HG03196 (cell line): ENCODE results near the gene CARMIL3.
"Not testable (repeated sequence)": the region's sequence is repeated elsewhere in the genome, so short reads cannot be mapped to it uniquely, and the experiment has no call there.

Source experiments
- ATAC-seq: cut with Tn5 transposase; IDR thresholded peaks from one replicate; pipeline ENCODE4 v1.9.1; 2021; ENCODE audit not compliant: unreplicated experiment

CARMIL3 gene, protein sequence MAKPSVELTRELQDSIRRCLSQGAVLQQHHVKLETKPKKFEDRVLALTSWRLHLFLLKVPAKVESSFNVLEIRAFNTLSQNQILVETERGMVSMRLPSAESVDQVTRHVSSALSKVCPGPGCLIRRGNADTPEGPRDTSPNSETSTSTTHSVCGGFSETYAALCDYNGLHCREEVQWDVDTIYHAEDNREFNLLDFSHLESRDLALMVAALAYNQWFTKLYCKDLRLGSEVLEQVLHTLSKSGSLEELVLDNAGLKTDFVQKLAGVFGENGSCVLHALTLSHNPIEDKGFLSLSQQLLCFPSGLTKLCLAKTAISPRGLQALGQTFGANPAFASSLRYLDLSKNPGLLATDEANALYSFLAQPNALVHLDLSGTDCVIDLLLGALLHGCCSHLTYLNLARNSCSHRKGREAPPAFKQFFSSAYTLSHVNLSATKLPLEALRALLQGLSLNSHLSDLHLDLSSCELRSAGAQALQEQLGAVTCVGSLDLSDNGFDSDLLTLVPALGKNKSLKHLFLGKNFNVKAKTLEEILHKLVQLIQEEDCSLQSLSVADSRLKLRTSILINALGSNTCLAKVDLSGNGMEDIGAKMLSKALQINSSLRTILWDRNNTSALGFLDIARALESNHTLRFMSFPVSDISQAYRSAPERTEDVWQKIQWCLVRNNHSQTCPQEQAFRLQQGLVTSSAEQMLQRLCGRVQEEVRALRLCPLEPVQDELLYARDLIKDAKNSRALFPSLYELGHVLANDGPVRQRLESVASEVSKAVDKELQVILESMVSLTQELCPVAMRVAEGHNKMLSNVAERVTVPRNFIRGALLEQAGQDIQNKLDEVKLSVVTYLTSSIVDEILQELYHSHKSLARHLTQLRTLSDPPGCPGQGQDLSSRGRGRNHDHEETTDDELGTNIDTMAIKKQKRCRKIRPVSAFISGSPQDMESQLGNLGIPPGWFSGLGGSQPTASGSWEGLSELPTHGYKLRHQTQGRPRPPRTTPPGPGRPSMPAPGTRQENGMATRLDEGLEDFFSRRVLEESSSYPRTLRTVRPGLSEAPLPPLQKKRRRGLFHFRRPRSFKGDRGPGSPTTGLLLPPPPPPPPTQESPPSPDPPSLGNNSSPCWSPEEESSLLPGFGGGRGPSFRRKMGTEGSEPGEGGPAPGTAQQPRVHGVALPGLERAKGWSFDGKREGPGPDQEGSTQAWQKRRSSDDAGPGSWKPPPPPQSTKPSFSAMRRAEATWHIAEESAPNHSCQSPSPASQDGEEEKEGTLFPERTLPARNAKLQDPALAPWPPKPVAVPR (N-terminal part only)

GRCh38 chr14:24051789-24052655 lies at the start of gene CARMIL3:
CARMIL3 (plus strand) TSS chr14:24052009; CDS start chr14:24052154, 145 bp downstream.
- ATAC-seq = peak; percentile 58

DNA sequence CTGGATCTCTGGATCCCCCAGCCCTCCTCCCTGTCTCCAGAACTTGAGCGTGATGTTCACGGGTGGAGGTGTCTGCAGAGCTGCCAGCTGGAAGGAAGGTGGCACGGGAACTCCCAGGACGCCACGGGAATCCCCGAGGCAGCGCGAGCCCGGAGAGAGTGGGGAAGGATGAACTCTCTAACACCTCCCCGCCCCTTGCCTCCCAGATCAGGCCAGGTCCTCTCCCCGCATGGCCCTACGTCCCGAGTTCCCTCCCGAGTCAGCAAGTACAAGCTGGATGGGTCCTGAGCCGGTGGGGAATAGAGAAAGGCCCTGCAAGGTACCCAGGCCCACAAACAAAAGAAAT lies 45.4 kb upstream of the CARMIL3 start:
- ATAC-seq = peak; percentile 26

- peak; percentile 59 for ATAC-seq
Measured at GRCh38 chr14:24006817-24007652, 44.8 kb upstream of the CARMIL3 start.

- ATAC-seq = no peak
Measured at GRCh38 chr14:24011051-24011450, 40.8 kb upstream of the CARMIL3 start.

- not testable (repeated sequence) for ATAC-seq
Measured at GRCh38 chr14:24012726-24013273, 39.0 kb upstream of the CARMIL3 start.

DNA sequence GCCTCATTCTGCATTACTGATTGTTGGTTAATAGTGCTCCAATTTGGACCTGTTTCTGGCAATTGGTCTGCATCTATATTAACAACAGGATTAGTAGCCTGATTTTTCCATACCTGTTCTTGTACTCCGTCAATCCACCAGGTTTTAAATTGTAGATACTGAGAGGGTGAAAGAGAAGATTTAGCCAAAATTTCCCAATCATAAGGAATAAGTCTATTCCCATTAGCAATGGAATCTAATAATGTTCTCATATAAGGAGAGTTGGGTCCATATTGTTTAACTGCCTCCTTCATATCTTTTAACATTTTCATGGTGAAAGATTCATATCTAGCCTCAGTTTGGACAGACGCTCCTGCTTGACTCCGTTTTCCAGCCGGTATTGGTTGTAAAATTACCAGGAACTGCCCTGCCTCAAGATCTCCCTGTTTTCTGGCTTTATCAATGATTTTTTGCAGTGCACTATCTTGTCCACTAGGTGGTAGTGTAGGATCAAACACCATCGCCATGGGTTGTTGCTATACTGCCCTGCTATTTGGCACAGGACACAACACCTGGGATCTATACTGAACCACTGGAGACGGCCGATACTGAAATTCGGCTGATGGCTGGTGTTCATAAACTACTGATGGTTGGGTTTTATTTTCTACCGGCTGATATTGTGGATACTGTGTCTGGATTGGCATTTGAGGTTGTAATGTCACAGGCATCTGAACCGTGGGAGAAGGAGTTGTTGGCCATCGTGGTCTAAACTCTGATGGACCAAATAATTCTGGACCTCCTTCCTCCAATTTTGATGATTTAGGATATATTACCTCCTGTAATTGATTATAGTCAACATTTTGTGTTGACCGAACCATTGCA lies 37.9 kb upstream of the CARMIL3 start:
- peak; percentile 49 for ATAC-seq

GRCh38 chr14:24015745-24016144 lies 36.1 kb upstream of the CARMIL3 start:
- ATAC-seq = not testable (repeated sequence)

DNA sequence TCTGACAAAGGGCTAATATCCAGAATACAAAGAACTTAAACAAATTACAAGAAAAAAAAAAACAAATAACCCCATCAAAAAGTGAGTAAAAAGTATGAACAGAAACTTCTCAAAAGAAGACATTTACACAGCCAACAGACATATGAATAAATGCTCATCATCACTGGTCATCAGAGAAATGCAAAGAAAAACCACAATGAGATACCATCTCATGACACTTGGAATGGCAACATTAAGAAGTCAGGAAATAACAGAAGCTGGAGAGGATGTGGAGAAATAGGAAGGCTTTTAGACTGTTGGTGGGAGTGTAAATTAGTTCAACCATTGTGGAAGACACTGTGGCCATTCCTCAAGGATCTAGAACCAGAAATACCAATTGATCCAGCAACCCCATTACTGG lies 32.8 kb upstream of the CARMIL3 start:
- ATAC-seq = not testable (repeated sequence)

DNA sequence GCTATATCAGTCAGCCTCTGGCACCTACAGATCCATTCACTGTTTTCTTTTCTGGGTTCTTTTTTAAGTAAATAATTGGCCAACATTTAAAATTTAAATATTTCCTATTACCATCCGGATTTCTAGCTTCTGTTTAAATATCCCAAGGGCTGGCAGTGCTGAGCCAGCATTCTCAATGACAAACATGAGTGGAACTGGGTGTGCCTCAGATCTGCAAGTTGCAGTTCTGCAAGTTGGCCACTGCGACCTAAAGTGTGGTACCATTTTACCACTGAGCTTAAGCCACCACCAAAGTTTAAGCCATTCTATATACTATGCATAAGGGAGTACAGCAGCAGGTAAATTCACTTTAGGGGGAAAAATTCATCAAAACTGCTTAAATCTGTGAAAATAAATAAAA lies 31.9 kb upstream of the CARMIL3 start:
- ATAC-seq = not testable (repeated sequence)

DNA sequence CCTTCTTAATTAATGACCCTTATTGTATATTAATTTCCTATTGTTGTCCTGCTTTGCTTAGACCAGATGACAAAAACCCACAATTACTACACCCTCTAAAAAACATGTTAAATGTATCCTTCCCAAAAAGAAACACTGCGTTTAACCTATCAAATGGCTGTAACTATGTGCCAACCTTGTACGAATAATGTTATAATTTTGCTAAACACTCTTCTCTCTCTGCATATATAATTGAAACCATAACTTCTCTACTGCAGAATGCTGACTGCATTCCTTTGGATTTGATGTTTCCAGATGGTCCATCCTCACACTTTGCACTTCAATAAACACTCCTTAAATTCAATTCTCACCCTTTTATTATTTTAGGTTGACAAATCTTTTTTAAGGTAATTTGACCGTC lies 31.3 kb upstream of the CARMIL3 start:
- ATAC-seq = not testable (repeated sequence)

DNA sequence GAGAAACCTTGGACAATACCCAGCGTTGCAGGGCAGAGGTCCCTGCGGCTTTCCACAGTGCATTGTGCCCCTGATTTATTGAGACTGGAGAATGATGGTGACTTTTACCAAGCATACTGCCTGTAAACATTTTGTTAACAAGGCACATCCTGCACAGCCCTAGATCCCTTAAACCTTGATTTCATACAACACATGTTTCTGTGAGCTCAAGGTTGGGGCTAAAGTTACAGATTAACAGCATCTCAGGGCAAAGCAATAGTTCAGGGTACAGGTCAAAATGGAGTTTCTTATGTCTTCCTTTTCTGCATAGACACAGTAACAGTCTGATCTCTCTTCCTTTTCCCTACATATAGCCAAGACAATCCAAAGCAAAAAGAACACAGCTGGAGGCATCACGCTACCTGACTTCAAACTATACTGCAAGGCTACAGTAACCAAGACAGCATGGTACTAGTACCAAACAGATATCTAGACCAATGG lies 26.8 kb upstream of the CARMIL3 start:
- not testable (repeated sequence) for ATAC-seq

- not testable (repeated sequence) for ATAC-seq
Measured at GRCh38 chr14:24029687-24030086, 22.1 kb upstream of the CARMIL3 start.

GRCh38 chr14:24031331-24031730 lies 20.5 kb upstream of the CARMIL3 start:
- not testable (repeated sequence) for ATAC-seq

DNA sequence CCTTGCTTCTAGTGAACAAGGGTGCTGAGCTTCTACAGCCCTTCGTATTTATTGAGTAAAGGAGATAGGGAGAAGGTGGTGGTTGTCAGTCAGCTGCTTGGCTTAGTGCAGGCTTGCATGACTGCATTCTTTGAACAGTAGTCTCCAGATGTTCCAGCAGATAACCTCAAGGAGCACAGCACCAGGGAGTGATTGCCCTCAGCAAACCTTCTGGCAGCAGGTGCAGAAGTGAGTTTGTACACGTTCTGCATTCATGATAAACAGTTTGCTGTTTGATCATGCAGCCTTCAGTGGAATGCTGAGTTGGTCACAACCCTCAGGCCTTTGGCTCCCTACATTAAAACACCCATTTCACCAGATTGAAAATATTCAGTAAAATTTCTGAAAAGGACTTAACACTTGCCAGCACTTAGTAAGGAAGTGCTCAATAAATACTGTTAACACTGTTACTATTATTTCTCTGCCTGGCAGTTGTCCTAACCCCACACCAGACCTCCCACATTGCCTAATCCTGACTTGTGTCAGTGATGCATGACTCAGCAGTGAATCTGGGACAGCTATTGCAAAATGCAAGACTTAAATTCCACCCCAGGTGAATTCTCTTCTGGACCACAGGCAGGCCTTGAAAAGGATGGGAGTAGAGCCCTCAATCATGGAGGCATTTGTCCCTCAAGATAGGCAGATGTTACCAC lies 18.9 kb upstream of the CARMIL3 start:
- no peak for ATAC-seq

- ATAC-seq = peak; percentile 2
Measured at GRCh38 chr14:24035769-24036168, 16.0 kb upstream of the CARMIL3 start.

DNA sequence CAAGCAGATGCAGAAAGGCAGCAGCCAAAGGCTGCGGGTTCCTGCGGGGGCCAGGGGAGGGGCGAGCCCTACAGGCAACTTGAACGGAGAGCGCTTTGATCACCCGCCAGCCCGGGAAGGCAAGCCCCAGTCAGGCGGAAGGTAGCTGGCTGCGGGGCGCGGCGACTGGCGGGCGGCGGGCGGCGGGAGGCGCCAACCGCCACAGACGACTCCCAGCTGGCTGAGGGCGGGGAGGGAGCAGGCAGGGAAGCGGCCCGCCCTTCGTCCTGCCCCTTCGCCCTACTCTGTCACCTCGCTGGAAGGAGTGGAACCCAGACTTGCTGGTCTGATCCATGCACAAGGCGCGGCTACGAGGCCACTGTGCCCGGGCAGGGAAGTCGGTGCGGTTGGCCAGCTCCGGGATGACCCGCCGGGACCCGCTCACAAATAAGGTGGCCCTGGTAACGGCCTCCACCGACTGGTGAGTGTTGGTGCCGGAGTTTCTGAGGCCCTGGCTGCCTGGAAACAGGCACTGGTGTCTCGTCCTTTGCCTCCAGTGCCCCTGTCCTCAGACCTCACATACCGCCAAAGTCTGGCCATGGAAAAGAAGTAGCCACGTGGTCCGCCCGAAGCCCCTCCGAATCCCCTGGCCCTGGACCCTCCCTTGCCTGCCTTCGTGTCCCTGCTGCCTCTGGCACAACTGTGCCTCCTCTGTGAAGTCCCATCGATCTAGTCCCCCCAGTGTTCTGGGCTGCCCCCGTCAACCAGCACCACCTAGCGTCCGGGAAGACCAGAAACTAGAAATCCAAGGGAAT lies 15.4 kb upstream of the CARMIL3 start:
- ATAC-seq = peak; percentile 67
